HEK293 (cell line): ENCODE measurements around the gene DNASE2.

Experiments
- ZNF660 ChIP-seq: fragments of 450-650 bp; IDR thresholded peaks from 2 replicates; pipeline ENCODE4 v1.5.1; 2018; ENCODE audit warnings: missing biosample characterization, mild to moderate bottlenecking, missing genetic modification characterization
- TF ChIP-seq, protein P1 (sequence below): fragments of 450-650 bp; formaldehyde crosslinking; conservative IDR thresholded peaks from 2 replicates; pipeline ENCODE4 v1.5.1; 2016; ENCODE audit warnings: low read depth, missing biosample characterization, missing genetic modification characterization
- TF ChIP-seq, protein P2 (sequence below): fragments of 450-650 bp; formaldehyde crosslinking; IDR thresholded peaks from 2 replicates; pipeline ENCODE4 v1.5.1; 2016; ENCODE audit warnings: missing biosample characterization, missing genetic modification characterization

DNA sequence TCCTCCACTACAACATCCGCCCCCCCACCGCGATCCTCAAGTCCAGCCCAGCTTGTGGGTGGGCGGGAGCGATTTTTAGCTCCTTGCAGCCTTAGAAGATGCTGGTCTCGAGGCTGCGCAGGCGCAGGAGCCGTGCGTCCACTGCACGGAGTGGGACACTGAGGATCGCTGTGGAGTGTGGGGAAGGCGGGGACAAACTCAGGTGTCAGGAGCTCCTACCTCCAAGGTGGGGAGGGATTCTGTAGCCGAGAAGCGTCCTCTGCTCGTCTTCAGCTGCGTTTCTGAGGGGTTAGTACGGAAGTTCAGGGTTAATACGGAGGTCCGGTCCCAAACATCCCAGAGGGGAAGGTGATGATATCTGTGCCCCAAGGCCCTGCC is 46.7 kb downstream of the DNASE2 start, which contains the start of gene RTBDN:
- TF ChIP-seq, protein P1, sequence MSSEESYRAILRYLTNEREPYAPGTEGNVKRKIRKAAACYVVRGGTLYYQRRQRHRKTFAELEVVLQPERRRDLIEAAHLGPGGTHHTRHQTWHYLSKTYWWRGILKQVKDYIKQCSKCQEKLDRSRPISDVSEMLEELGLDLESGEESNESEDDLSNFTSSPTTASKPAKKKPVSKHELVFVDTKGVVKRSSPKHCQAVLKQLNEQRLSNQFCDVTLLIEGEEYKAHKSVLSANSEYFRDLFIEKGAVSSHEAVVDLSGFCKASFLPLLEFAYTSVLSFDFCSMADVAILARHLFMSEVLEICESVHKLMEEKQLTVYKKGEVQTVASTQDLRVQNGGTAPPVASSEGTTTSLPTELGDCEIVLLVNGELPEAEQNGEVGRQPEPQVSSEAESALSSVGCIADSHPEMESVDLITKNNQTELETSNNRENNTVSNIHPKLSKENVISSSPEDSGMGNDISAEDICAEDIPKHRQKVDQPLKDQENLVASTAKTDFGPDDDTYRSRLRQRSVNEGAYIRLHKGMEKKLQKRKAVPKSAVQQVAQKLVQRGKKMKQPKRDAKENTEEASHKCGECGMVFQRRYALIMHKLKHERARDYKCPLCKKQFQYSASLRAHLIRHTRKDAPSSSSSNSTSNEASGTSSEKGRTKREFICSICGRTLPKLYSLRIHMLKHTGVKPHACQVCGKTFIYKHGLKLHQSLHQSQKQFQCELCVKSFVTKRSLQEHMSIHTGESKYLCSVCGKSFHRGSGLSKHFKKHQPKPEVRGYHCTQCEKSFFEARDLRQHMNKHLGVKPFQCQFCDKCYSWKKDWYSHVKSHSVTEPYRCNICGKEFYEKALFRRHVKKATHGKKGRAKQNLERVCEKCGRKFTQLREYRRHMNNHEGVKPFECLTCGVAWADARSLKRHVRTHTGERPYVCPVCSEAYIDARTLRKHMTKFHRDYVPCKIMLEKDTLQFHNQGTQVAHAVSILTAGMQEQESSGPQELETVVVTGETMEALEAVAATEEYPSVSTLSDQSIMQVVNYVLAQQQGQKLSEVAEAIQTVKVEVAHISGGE, result no peak
- no peak for TF ChIP-seq ZNF660 (tag by site-specific recombination)
- TF ChIP-seq, protein P2, sequence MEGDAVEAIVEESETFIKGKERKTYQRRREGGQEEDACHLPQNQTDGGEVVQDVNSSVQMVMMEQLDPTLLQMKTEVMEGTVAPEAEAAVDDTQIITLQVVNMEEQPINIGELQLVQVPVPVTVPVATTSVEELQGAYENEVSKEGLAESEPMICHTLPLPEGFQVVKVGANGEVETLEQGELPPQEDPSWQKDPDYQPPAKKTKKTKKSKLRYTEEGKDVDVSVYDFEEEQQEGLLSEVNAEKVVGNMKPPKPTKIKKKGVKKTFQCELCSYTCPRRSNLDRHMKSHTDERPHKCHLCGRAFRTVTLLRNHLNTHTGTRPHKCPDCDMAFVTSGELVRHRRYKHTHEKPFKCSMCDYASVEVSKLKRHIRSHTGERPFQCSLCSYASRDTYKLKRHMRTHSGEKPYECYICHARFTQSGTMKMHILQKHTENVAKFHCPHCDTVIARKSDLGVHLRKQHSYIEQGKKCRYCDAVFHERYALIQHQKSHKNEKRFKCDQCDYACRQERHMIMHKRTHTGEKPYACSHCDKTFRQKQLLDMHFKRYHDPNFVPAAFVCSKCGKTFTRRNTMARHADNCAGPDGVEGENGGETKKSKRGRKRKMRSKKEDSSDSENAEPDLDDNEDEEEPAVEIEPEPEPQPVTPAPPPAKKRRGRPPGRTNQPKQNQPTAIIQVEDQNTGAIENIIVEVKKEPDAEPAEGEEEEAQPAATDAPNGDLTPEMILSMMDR (tag by site-specific recombination), result no peak
